Nephron progenitor cell (in vitro differentiated cells): ENCODE measurements around the gene MARCHF5.

ENCODE experiments used
- DNase-seq: peaks from one replicate; pipeline ENCODE4 v3.0.0; 2021
- H3K27ac Mint-ChIP-seq: 2 replicates; pipeline ENCODE4 v1.8.0; 2021; ENCODE audit warnings: mild to moderate bottlenecking, moderate library complexity, mixed read lengths
- H3K27me3 Mint-ChIP-seq: 2 replicates; pipeline ENCODE4 v1.8.0; 2021; ENCODE audit warnings: mild to moderate bottlenecking, low read depth, mixed read lengths; ENCODE audit not compliant: poor library complexity
- H3K36me3 Mint-ChIP-seq: 2 replicates; pipeline ENCODE4 v1.8.0; 2021; ENCODE audit warnings: low read depth, mixed read lengths
- H3K4me1 Mint-ChIP-seq: 2 replicates; pipeline ENCODE4 v1.8.0; 2021; ENCODE audit warnings: mixed read lengths
- H3K4me3 Mint-ChIP-seq: 2 replicates; pipeline ENCODE4 v1.8.0; 2021; ENCODE audit warnings: mild to moderate bottlenecking, moderate library complexity, mixed read lengths
- H3K9me3 Mint-ChIP-seq: 2 replicates; pipeline ENCODE4 v1.8.0; 2021; ENCODE audit warnings: mild to moderate bottlenecking, moderate library complexity, mixed read lengths
- TF ChIP-seq, protein P1 (sequence below): fragments of 200-600 bp; sonication (generic); IDR thresholded peaks from 2 replicates; pipeline ENCODE4 v1.5.0; 2021; ENCODE audit warnings: antibody characterized with exemption

Gene MARCHF5

GRCh38 chr10:92248566-92248965 is 42.4 kb upstream of the MARCHF5 start:
- no peaks in the 10 kb centered on the region for H3K36me3 Mint-ChIP-seq
- TF ChIP-seq, protein P1, sequence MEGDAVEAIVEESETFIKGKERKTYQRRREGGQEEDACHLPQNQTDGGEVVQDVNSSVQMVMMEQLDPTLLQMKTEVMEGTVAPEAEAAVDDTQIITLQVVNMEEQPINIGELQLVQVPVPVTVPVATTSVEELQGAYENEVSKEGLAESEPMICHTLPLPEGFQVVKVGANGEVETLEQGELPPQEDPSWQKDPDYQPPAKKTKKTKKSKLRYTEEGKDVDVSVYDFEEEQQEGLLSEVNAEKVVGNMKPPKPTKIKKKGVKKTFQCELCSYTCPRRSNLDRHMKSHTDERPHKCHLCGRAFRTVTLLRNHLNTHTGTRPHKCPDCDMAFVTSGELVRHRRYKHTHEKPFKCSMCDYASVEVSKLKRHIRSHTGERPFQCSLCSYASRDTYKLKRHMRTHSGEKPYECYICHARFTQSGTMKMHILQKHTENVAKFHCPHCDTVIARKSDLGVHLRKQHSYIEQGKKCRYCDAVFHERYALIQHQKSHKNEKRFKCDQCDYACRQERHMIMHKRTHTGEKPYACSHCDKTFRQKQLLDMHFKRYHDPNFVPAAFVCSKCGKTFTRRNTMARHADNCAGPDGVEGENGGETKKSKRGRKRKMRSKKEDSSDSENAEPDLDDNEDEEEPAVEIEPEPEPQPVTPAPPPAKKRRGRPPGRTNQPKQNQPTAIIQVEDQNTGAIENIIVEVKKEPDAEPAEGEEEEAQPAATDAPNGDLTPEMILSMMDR = no peak
- no peak overlapping the region for H3K27ac Mint-ChIP-seq

DNA sequence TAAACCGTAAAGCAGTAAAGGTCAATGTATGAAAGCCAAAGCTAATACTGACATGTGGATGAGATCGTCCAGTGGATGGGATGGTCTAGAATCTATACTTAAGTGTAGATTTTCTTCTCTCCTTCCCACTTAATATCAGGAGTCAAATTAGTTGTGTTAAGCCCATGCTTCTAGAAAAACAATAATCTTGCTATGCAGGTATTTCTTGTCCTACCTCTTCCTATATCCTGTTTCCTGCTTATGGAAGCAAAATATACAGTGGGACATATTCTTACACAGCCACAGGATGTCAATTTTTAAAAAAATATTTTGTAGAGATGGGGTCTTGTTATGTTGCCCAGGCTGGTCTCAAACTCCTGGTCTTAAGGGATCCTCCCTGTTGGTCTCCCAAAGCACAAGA is 27.6 kb upstream of the MARCHF5 start:
- DNase-seq = no peak
- Mint-ChIP-seq H3K4me3 (no peak overlapping the region), H3K4me1 (peaks cover 5% of the 10 kb centered on the region), H3K9me3 (no peaks in the 10 kb centered on the region), H3K27ac (no peak overlapping the region), H3K27me3 (no peaks in the 10 kb centered on the region), H3K36me3 (no peaks in the 10 kb centered on the region)
- TF ChIP-seq, protein P1 = no peak

More at GRCh38 chr10:92248566-92248965, 42.4 kb upstream of the MARCHF5 start:
- Mint-ChIP-seq H3K4me1 (peaks cover 1% of the 10 kb centered on the region), H3K9me3 (no peaks in the 10 kb centered on the region), H3K4me3 (no peak overlapping the region), H3K27me3 (no peaks in the 10 kb centered on the region)
- no peak for DNase-seq

DNA sequence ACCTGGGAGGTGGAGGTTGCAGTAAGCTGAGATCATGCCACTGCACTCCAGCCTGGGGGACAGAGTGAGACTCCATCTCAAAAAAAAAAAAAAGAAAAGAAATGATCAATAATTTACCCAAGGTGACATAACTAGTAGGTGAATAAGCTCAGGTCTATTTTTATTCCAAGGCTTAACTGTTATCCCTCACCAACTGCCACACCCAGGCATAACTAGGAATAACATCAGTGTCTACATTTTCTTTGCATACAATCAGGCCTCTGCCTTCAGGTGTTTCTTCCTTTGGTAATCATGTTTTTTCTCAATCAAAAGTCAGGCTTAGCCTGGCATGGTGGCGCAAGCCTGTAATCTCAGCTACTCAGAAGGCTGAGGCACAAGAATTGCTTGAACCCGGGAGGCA is 26.7 kb upstream of the MARCHF5 start:
- Mint-ChIP-seq H3K4me3 (no peak overlapping the region), H3K4me1 (peaks cover 5% of the 10 kb centered on the region), H3K36me3 (no peaks in the 10 kb centered on the region), H3K9me3 (no peaks in the 10 kb centered on the region), H3K27me3 (no peaks in the 10 kb centered on the region), H3K27ac (no peak overlapping the region)
- DNase-seq = no peak
- TF ChIP-seq, protein P1 = no peak

GRCh38 chr10:92265687-92266258 is 25.2 kb upstream of the MARCHF5 start:
- H3K4me1 Mint-ChIP-seq = peaks cover 5% of the 10 kb centered on the region

DNA sequence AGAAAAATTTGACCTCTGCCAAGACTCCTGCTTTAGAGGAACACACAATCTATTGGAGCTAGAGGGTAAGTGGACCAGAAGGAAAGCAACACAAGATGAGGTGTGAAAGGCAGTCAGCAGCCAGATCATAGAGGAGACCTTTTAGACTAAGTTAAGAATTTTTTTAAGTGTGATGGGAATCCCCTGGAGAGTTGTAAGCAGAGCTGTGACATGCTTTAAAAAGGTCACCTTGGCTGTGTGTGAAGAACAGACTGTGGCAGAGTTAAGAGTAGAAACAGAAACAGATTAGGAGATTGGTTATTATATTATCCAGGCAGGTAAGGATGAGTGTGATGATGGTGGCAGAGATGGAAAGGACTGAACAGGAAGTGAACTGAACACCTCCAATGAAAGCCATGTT is 23.6 kb upstream of the MARCHF5 start:
- no peaks in the 10 kb centered on the region for H3K9me3 Mint-ChIP-seq
- H3K27me3 Mint-ChIP-seq = peaks cover 5% of the 10 kb centered on the region
- no peaks in the 10 kb centered on the region for H3K36me3 Mint-ChIP-seq
- peaks cover 5% of the 10 kb centered on the region for H3K4me1 Mint-ChIP-seq
- no peak overlapping the region for H3K4me3 Mint-ChIP-seq
- no peak overlapping the region for H3K27ac Mint-ChIP-seq
- TF ChIP-seq, protein P1 = no peak
- DNase-seq = no peak

More at GRCh38 chr10:92265687-92266258, 25.2 kb upstream of the MARCHF5 start:
- no peak for DNase-seq
- Mint-ChIP-seq H3K9me3 (no peaks in the 10 kb centered on the region), H3K36me3 (no peaks in the 10 kb centered on the region), H3K27ac (no peak overlapping the region), H3K4me3 (no peak overlapping the region), H3K27me3 (peaks cover 5% of the 10 kb centered on the region)
- TF ChIP-seq, protein P1 = no peak

DNA sequence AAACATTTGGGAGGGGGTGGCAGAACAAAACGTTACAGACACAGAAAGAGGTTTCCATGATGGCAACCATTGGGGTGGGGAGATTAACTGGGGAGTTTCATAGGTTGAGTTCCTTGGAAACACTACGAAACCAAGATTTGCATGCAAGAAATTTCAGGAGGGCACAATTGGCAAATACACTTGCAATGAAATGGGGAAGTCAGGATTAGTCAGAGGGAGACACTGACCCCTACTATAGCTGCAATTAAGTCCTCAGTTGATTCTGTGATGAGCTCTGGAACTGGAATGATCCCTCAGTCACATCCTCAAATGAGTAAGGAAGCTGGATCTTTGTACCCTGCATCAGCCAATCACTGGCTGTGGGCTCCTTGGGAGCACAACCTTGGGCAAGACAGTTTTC is 22.2 kb upstream of the MARCHF5 start:
- no peaks in the 10 kb centered on the region for H3K9me3 Mint-ChIP-seq
- H3K27me3 Mint-ChIP-seq = peaks cover 5% of the 10 kb centered on the region
- DNase-seq = no peak

More for the DNA sequence above, 22.2 kb upstream of the MARCHF5 start:
- peaks cover 5% of the 10 kb centered on the region for H3K4me1 Mint-ChIP-seq
- TF ChIP-seq, protein P1 = no peak
- H3K4me3 Mint-ChIP-seq = no peak overlapping the region
- no peak overlapping the region for H3K27ac Mint-ChIP-seq
- H3K36me3 Mint-ChIP-seq = no peaks in the 10 kb centered on the region
